ENCODE results near the gene PRKAG3.
"Not testable (repeated sequence)": the region's sequence is repeated elsewhere in the genome, so short reads cannot be mapped to it uniquely, and the experiment has no call there.

The PRKAG3 gene

DNA sequence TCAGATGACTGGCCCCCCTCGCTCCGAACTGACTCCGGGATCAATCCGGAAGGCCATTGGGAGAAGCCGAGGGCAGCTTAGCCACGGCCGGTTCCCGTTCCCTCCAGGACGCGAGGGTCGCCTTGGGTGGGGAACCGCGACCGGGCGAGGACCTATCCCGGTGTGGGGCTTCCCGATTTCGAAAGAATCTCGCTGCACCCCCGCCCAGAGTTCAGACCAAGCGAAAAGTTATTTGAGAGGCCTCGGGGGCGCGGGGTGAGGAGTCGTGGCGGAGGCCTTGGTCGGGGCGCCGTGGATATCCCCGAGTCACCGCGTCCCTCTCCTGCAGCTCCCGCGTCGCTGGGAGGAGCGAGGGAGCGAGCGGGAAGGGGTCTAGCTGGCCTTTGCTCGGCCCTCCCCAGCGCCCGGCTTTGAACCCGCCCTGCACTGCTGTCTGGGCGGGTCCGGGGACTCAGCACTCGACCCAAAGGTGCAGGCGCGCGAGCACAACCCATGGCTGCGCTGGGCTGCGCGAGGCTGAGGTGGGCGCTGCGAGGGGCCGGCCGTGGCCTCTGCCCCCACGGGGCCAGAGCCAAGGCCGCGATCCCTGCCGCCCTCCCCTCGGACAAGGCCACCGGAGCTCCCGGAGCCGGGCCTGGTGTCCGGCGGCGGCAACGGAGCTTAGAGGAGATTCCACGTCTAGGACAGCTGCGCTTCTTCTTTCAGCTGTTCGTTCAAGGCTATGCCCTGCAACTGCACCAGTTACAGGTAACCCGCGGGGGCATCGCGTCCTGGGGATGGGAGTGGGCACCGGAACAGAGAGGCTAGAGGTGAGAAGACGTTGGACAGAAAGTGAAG, 49.7 kb downstream of the PRKAG3 start, which contains the start of gene CYP27A1:
TSS of gene CYP27A1 (plus strand) at position 457 of the 837 bp plus-strand sequence. CDS start at position 493, 36 bp downstream.
- DNase-seq (ENCODE audit: low read depth in 2 of 2): no peak

- no peak for DNase-seq (ENCODE audit: low read depth in 2 of 2)
These were observed 50.5 kb downstream of the PRKAG3 start for GRCh38 chr2:218780851-218781690.

DNA sequence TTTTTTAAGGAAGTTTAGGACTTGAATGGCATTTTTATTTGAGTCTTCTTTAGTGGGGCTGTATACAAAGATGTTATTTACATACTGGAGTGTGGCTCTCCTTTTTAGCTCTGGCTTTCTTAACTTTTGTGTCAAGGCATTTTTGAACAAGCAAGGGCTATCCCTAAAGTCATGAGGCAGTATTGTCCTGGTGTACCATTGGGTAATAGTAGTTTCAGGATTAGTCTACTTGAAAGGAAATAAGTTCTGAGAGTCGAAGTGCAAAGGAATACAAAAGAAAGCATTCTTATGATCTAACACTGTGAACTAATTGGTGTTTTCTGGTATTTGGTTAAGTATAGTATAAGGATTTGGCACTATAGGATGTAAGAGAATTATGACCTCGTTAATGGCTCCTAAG, 51.6 kb downstream of the PRKAG3 start:
- no peak for DNase-seq (ENCODE audit: low read depth in 2 of 2)

DNA sequence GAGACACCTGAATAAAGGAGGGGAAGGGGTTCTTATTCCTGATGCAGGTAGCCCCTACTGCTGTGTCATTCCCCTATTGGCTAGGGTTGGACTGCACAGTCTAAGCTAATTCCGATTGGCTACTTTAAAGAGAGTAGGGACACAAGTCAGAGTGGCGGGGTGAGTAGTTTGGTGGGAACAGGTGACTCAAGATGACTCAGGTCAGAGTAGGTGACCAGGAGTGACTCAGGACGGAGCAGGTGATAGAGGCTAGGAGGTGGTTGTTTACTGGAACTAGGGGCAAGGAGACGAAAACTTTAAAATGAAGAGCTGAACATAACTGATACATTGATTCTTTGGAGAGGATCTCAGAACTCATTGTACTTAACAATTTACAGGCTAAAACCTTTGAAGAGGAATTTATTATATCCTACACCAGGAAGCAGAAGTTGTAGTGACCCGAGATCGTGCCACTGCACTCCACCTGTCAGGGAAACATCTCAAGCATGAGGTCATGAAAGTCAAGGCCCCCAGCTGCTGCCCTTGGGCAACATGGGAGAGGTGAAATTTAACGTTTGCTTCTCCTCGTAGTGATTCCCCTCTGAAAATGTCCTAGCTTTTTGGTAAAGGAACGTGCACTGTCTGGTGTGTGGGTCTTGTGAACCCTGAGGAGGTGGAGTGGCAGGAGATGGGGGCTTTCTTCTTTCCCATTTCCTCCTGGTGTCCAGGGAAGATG, 54.2 kb downstream of the PRKAG3 start:
- no peak for DNase-seq (ENCODE audit: low read depth in 2 of 2)

DNA sequence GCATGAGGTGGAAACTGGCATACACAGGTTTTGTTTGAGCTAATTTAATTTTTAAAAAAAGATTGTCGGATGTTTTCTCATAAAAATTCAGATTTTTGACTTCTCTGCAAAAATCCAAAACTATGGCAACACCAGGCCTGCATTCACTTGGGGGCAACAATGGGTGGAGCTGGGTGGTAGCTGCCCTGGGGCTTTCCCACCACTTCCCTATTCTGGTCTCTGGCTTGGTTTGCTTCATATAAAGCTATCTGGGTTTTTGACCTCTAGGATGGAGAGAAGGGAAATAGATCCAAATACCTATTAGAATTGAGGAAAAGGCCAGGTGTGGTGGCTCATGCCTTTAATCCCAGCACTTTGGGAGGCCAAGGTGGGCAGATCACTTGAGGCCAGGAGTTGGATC, 55.1 kb downstream of the PRKAG3 start:
- no peak for DNase-seq (ENCODE audit: low read depth in 2 of 2)

GRCh38 chr2:218773881-218774280, 57.7 kb downstream of the PRKAG3 start:
- DNase-seq (ENCODE audit: low read depth in 2 of 2): no peak

DNA sequence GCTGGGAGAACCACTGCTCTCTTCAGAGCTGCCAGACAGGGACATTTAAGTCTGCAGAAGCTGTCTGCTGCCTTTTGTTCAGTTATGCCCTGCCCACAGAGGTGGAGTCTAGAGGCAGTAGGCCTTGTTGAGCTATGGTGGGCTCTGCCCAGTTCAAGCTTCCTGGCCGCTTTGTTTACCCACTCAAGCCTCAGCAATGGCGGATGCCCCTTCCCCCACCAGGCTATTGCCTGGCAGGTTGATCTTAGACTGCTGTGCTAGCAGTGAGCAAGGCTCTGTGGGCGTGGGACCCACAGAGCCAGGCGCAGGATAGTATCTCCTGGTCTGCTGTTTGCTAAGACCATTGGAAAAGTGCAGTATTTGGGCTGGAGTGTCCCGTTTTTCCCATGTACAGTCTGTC, 58.8 kb downstream of the PRKAG3 start:
- not testable (repeated sequence) for DNase-seq (ENCODE audit: low read depth in 2 of 2)

Measured in fibroblast of skin of left quadriceps (primary cell).